Measurements from ENCODE around the gene CPZ.

- TF ChIP-seq, protein P1, sequence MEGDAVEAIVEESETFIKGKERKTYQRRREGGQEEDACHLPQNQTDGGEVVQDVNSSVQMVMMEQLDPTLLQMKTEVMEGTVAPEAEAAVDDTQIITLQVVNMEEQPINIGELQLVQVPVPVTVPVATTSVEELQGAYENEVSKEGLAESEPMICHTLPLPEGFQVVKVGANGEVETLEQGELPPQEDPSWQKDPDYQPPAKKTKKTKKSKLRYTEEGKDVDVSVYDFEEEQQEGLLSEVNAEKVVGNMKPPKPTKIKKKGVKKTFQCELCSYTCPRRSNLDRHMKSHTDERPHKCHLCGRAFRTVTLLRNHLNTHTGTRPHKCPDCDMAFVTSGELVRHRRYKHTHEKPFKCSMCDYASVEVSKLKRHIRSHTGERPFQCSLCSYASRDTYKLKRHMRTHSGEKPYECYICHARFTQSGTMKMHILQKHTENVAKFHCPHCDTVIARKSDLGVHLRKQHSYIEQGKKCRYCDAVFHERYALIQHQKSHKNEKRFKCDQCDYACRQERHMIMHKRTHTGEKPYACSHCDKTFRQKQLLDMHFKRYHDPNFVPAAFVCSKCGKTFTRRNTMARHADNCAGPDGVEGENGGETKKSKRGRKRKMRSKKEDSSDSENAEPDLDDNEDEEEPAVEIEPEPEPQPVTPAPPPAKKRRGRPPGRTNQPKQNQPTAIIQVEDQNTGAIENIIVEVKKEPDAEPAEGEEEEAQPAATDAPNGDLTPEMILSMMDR (IDR thresholded peaks at IDR 0.05): no peak
- TF ChIP-seq POLR2A (IDR thresholded peaks at IDR 0.05): no peak
Measured at GRCh38 chr4:8641256-8641655, 48.7 kb downstream of the CPZ start.

Measured in Peyer's patch (tissue), 4 donors.